Measurements from ENCODE around the gene GLI3.

GLI3 gene

GRCh38 chr7:42138691-42139090 lies 98.3 kb downstream of the GLI3 start:
- DNase-seq = no peak

- DNase-seq = no peak
Measured at GRCh38 chr7:42137941-42138340, 99.1 kb downstream of the GLI3 start.

- no peak for DNase-seq
Measured at GRCh38 chr7:42137431-42137830, 99.6 kb downstream of the GLI3 start.

GRCh38 chr7:42135728-42136127 lies 101.3 kb downstream of the GLI3 start:
- DNase-seq = no peak

- DNase-seq = no peak
Measured at GRCh38 chr7:42134276-42134876, 102.6 kb downstream of the GLI3 start.

GRCh38 chr7:42133321-42133720 lies 103.7 kb downstream of the GLI3 start:
- DNase-seq = no peak

GRCh38 chr7:42128703-42129102 lies 108.3 kb downstream of the GLI3 start:
- DNase-seq = no peak

GRCh38 chr7:42127232-42127622 lies 109.8 kb downstream of the GLI3 start:
- no peak for DNase-seq

- DNase-seq = no peak
Measured at GRCh38 chr7:42126475-42127231, 110.4 kb downstream of the GLI3 start.

- DNase-seq = no peak
Measured at GRCh38 chr7:42125321-42125720, 111.7 kb downstream of the GLI3 start.

- no peak for DNase-seq
Measured at GRCh38 chr7:42123716-42124115, 113.3 kb downstream of the GLI3 start.

GRCh38 chr7:42120191-42120590 lies 116.8 kb downstream of the GLI3 start:
- no peak for DNase-seq

- no peak for DNase-seq
Measured at GRCh38 chr7:42117201-42117600, 119.8 kb downstream of the GLI3 start.

- DNase-seq = no peak
Measured at GRCh38 chr7:42115795-42116194, 121.2 kb downstream of the GLI3 start.

- DNase-seq = no peak
Measured at GRCh38 chr7:42110333-42110732, 126.7 kb downstream of the GLI3 start.

- DNase-seq = no peak
Measured at GRCh38 chr7:42108803-42109528, 128.0 kb downstream of the GLI3 start.

GRCh38 chr7:42107484-42108240 lies 129.3 kb downstream of the GLI3 start:
- no peak for DNase-seq

- no peak for DNase-seq
Measured at GRCh38 chr7:42106562-42106961, 130.4 kb downstream of the GLI3 start.

GRCh38 chr7:42105554-42106358 lies 131.3 kb downstream of the GLI3 start:
- no peak for DNase-seq

- DNase-seq = no peak
Measured at GRCh38 chr7:42104694-42105093, 132.3 kb downstream of the GLI3 start.

GRCh38 chr7:42104231-42104630 lies 132.8 kb downstream of the GLI3 start:
- DNase-seq = no peak

- DNase-seq = peak; percentile 22 to 31
Measured at GRCh38 chr7:42103456-42103855, 133.6 kb downstream of the GLI3 start.

Measured in inflammatory macrophage (primary cell).